ENCODE data around the gene CAB39L.

DNA sequence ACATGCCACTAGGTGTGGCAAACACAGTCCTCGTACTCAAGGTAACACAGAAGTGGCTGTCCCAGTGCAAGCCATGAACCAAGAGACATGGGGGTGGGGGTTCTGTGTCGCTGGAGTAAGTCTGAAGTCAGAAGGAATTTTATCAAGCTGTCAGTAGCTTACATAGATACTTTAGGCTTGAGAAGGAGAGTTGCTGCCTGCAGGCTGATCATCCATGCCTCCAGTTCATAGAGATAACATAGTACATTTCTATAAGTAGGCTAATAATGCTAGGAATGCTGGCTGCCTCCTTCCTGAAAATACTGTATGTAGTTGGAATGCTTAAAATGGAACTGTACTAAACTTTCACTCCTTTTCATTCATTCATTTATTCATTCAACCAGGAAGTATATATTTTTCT, 70.1 kb downstream of the CAB39L start:
- no peak for TF ChIP-seq POLR2A (IDR thresholded peaks at IDR 0.05)
- TF ChIP-seq, protein P1, sequence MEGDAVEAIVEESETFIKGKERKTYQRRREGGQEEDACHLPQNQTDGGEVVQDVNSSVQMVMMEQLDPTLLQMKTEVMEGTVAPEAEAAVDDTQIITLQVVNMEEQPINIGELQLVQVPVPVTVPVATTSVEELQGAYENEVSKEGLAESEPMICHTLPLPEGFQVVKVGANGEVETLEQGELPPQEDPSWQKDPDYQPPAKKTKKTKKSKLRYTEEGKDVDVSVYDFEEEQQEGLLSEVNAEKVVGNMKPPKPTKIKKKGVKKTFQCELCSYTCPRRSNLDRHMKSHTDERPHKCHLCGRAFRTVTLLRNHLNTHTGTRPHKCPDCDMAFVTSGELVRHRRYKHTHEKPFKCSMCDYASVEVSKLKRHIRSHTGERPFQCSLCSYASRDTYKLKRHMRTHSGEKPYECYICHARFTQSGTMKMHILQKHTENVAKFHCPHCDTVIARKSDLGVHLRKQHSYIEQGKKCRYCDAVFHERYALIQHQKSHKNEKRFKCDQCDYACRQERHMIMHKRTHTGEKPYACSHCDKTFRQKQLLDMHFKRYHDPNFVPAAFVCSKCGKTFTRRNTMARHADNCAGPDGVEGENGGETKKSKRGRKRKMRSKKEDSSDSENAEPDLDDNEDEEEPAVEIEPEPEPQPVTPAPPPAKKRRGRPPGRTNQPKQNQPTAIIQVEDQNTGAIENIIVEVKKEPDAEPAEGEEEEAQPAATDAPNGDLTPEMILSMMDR (IDR thresholded peaks at IDR 0.05 in 8 of 11, conservative IDR thresholded peaks at IDR 0.05 in 3 of 11), result no peak
